HG02678 (cell line): ENCODE data around the gene PCNX2.

Experiments
- ATAC-seq: cut with Tn5 transposase; IDR thresholded peaks from one replicate; pipeline ENCODE4 v1.9.1; 2021; ENCODE audit warnings: mild to moderate bottlenecking, moderate library complexity; ENCODE audit not compliant: unreplicated experiment

The PCNX2 gene

GRCh38 chr1:232939748-232940147 is 355.8 kb downstream of the PCNX2 start:
- ATAC-seq, result no peak

DNA sequence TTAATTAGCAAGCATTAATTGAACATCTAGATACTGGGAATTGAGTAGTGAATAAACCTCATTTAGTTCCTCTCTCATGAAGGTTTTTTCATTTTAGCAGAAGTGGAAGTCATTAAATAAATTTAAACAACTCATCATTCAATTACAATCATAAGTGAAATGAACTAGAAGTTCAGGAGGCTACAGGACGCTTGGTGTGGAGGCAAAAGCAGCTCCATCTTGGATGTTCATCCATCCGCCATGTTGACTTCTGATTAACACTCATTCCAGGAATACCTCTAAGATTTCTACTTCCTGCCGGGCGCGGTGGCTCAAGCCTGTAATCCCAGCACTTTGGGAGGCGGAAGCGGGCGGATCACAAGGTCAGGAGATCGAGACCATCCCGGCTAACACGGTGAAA is 356.6 kb downstream of the PCNX2 start:
- no peak for ATAC-seq

DNA sequence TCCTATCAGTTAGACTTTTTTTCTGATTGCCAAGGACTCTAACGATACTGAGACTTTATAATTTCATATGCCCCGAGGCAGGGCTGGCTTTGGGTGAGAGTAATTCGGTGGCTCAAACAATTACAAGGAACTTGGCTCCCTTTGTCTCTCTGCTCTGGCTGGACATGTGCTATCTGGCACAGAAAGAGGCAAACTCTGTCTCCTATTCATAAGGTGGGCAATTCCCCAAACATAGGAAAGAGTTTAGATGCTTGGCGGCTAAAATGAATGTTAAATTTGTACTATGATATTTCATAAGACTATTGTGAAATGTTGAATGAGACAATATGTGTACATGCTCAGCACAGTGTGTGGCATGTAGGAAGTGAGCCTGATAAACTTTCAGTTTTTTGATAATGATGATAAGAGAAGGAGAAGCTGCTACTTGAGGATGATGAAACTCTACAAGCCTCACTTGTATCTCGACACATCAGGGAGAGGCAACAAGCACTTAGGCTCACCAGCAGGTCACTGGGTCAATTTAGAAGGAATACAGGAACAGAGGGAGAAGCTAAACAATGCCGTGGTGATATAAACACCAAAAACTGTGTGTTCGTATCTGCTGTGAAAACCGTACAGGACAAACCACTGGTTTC is 357.7 kb downstream of the PCNX2 start:
- no peak for ATAC-seq

- no peak for ATAC-seq
Observed at GRCh38 chr1:232936941-232937340, 358.6 kb downstream of the PCNX2 start.
